ENCODE data around the gene PKN1. TPM values are rescaled to one million over a fixed set of nuclear protein-coding genes. Genes with fewer than 3 reads are reported as not detected.

Gene PKN1
- total RNA-seq, 1 donor from 2014 or later: 204 TPM

GRCh38 chr19:14467391-14467790 is 34.3 kb downstream of the PKN1 start:
- no peaks in the 10 kb centered on the region for H3K9me3 Mint-ChIP-seq (ENCODE audit: low read depth)
- no peak for TF ChIP-seq CTCF (IDR thresholded peaks at IDR 0.05)
- H3K27ac Mint-ChIP-seq (ENCODE audit: unreplicated experiment): no peak overlapping the region
- no peak for DNase-seq (ENCODE audit: low spot score)
- no peaks in the 10 kb centered on the region for H3K27me3 Mint-ChIP-seq (ENCODE audit: low read depth)
- no peak overlapping the region for H3K4me3 Mint-ChIP-seq (ENCODE audit: unreplicated experiment)
- no peaks in the 10 kb centered on the region for H3K4me1 Mint-ChIP-seq (ENCODE audit: low read depth)
- peaks cover 14% of the 10 kb centered on the region for H3K36me3 Mint-ChIP-seq (ENCODE audit: low read depth)

- no peaks in the 10 kb centered on the region for H3K9me3 Mint-ChIP-seq (ENCODE audit: low read depth)
- peaks cover 3% of the 10 kb centered on the region for H3K4me1 Mint-ChIP-seq (ENCODE audit: low read depth)
- no peaks in the 10 kb centered on the region for H3K27me3 Mint-ChIP-seq (ENCODE audit: low read depth)
- H3K27ac Mint-ChIP-seq (ENCODE audit: unreplicated experiment): no peak overlapping the region
- no peak overlapping the region for H3K4me3 Mint-ChIP-seq (ENCODE audit: unreplicated experiment)
- no peak for DNase-seq (ENCODE audit: low spot score)
- H3K36me3 Mint-ChIP-seq (ENCODE audit: low read depth): peaks cover 14% of the 10 kb centered on the region
- TF ChIP-seq CTCF (IDR thresholded peaks at IDR 0.05): peak; percentile 15
These were observed 34.7 kb downstream of the PKN1 start for GRCh38 chr19:14467816-14468215.

- Mint-ChIP-seq H3K27ac (ENCODE audit: unreplicated experiment) (no peak overlapping the region), H3K27me3 (ENCODE audit: low read depth) (no peaks in the 10 kb centered on the region), H3K9me3 (ENCODE audit: low read depth) (no peaks in the 10 kb centered on the region), H3K36me3 (ENCODE audit: low read depth) (peaks cover 9% of the 10 kb centered on the region), H3K4me3 (ENCODE audit: unreplicated experiment) (no peak overlapping the region), H3K4me1 (ENCODE audit: low read depth) (peaks cover 14% of the 10 kb centered on the region)
- peak; percentile 91 for DNase-seq (ENCODE audit: low spot score)
- TF ChIP-seq CTCF (IDR thresholded peaks at IDR 0.05): no peak
These were observed 37.1 kb downstream of the PKN1 start for GRCh38 chr19:14470031-14470876.

- DNase-seq (ENCODE audit: low spot score): no peak
- no peaks in the 10 kb centered on the region for H3K9me3 Mint-ChIP-seq (ENCODE audit: low read depth)
- peaks cover 7% of the 10 kb centered on the region for H3K36me3 Mint-ChIP-seq (ENCODE audit: low read depth)
- no peak overlapping the region for H3K4me3 Mint-ChIP-seq (ENCODE audit: unreplicated experiment)
- no peak overlapping the region for H3K27ac Mint-ChIP-seq (ENCODE audit: unreplicated experiment)
- peaks cover 28% of the 10 kb centered on the region for H3K4me1 Mint-ChIP-seq (ENCODE audit: low read depth)
- no peaks in the 10 kb centered on the region for H3K27me3 Mint-ChIP-seq (ENCODE audit: low read depth)
- TF ChIP-seq CTCF (IDR thresholded peaks at IDR 0.05): no peak
These were observed 38.5 kb downstream of the PKN1 start for GRCh38 chr19:14471436-14472187.

GRCh38 chr19:14472202-14472938 is 39.3 kb downstream of the PKN1 start:
- H3K9me3 Mint-ChIP-seq (ENCODE audit: low read depth): no peaks in the 10 kb centered on the region
- TF ChIP-seq CTCF (IDR thresholded peaks at IDR 0.05): peak; percentile 99
- no peak overlapping the region for H3K4me3 Mint-ChIP-seq (ENCODE audit: unreplicated experiment)
- peaks cover 35% of the 10 kb centered on the region for H3K4me1 Mint-ChIP-seq (ENCODE audit: low read depth)
- no peak for DNase-seq (ENCODE audit: low spot score)
- no peaks in the 10 kb centered on the region for H3K27me3 Mint-ChIP-seq (ENCODE audit: low read depth)
- peaks cover 5% of the 10 kb centered on the region for H3K36me3 Mint-ChIP-seq (ENCODE audit: low read depth)
- no peak overlapping the region for H3K27ac Mint-ChIP-seq (ENCODE audit: unreplicated experiment)

Data from chondrocyte (in vitro differentiated cells).